Stimulated activated CD4-positive, alpha-beta T cell treated with anti-CD3 and anti-CD28 coated beads, Interleukin-4, amount 100 ng/mL, for 24 hours (primary cell): Measurements from ENCODE around the gene SIKE1.
"Not testable (repeated sequence)": the region's sequence is repeated elsewhere in the genome, so short reads cannot be mapped to it uniquely, and the experiment has no call there.

Source experiments
- DNase-seq: peaks from one replicate; pipeline ENCODE4 v3.0.0-alpha.2; 2020

The SIKE1 gene

GRCh38 chr1:114780344-114781226, at the start of gene SIKE1:
Gene SIKE1, minus strand, starts transcription at chr1:114780685. Its CDS starts 78 bp downstream, at chr1:114780607.
- peak; percentile 95 for DNase-seq

- not testable (repeated sequence) for DNase-seq
Observed at GRCh38 chr1:114830075-114830474, 49.6 kb upstream of the SIKE1 start.

- no peak for DNase-seq
Observed at GRCh38 chr1:114828251-114828650, 47.8 kb upstream of the SIKE1 start.

GRCh38 chr1:114821978-114822377, 41.5 kb upstream of the SIKE1 start:
- no peak for DNase-seq

- no peak for DNase-seq
Observed at GRCh38 chr1:114820392-114820791, 39.9 kb upstream of the SIKE1 start.

GRCh38 chr1:114819869-114820268, 39.4 kb upstream of the SIKE1 start:
- DNase-seq, result no peak

- not testable (repeated sequence) for DNase-seq
Observed at GRCh38 chr1:114804449-114804848, 24.0 kb upstream of the SIKE1 start.

GRCh38 chr1:114803001-114803400, 22.5 kb upstream of the SIKE1 start:
- no peak for DNase-seq

GRCh38 chr1:114794038-114794437, 13.6 kb upstream of the SIKE1 start:
- no peak for DNase-seq

- not testable (repeated sequence) for DNase-seq
Observed at GRCh38 chr1:114790581-114790980, 10.1 kb upstream of the SIKE1 start.

- DNase-seq, result not testable (repeated sequence)
Observed at GRCh38 chr1:114786440-114786839, 6.0 kb upstream of the SIKE1 start.

- no peak for DNase-seq
Observed at GRCh38 chr1:114782476-114782875, 2.0 kb upstream of the SIKE1 start.

- DNase-seq, result no peak
Observed at GRCh38 chr1:114779722-114780121, 763 bp downstream of the SIKE1 start.

- DNase-seq, result not testable (repeated sequence)
Observed at GRCh38 chr1:114776726-114777125, 3.8 kb downstream of the SIKE1 start.

- DNase-seq, result no peak
Observed at GRCh38 chr1:114771992-114772391, 8.5 kb downstream of the SIKE1 start.

GRCh38 chr1:114770989-114771388, 9.5 kb downstream of the SIKE1 start:
- no peak for DNase-seq

GRCh38 chr1:114764689-114765088, 15.8 kb downstream of the SIKE1 start:
- no peak for DNase-seq

- no peak for DNase-seq
Observed at GRCh38 chr1:114758256-114758832, 22.1 kb downstream of the SIKE1 start.

- DNase-seq, result peak; percentile 98
Observed at GRCh38 chr1:114757455-114758255, 22.8 kb downstream of the SIKE1 start, which contains the start of gene CSDE1. Gene CSDE1, minus strand, starts transcription at chr1:114757984. Its CDS starts 18,094 bp downstream, at chr1:114739890.

GRCh38 chr1:114756949-114757454, 23.5 kb downstream of the SIKE1 start:
- peak; percentile 17 for DNase-seq

GRCh38 chr1:114756009-114756892, 24.2 kb downstream of the SIKE1 start:
- DNase-seq, result no peak
